Heart left ventricle (tissue), 13 donors: Measurements from ENCODE around the gene CLSTN2.

ENCODE experiments used
- CTCF ChIP-seq, 12 donors: fragments of 200-600 bp; sonication (generic) in 4 of 12; IDR thresholded peaks; one replicate each; pipeline versions ENCODE4 v1.5.0 to v1.8.0; 2018 to 2022; ENCODE audit warnings: antibody characterized with exemption in 12 of 12, mild to moderate bottlenecking in 5 of 12
- POLR2A ChIP-seq, 2 donors: fragments of 450-650 bp; IDR thresholded peaks; one replicate each; pipeline ENCODE4 v1.6.1; 2017; ENCODE audit warnings: antibody characterized with exemption in 2 of 2, mild to moderate bottlenecking in 2 of 2, moderate library complexity in 2 of 2
- donor health status: ischemic (EF 13 %, LVEDD 7.1; RV severe dilation, severe dysfunction).
- donor health status: DM: no; HTN: yes; CAD: no.
- donor health status: DM: no; HTN: no; CAD: no.
- donor health status: ischemic (EF 25% LVEDD 6.9; RV normal size, moderate dysfunction).
- donor health status: ischemic (EF 25% LVEDD 5.7; RV mildly dilated, moderate dysfunction).
- donor health status: ischemic (EF 35%, LVEDD 5.7; RV mildly dilated, moderate dysfunction).
- donor health status: nonischemic (EF 11% LVEDD 7.7; RV severe dilation, severe dysfunction).
- donor health status: DM: yes; HTN: yes; CAD: no.
- donor health status: PGD.
- donor health status: ischemic (EF 29% LVEDD 5.4; RV normal size, mild dysfunction).
- donor health status: nonischemic (EF 23%, LVEDD 6.1; RV moderate dilation, normal function).

GRCh38 chr3:140530603-140531002 is 595.6 kb downstream of the CLSTN2 start:
- TF ChIP-seq POLR2A (IDR thresholded peaks at IDR 0.05) (no peak), CTCF (IDR thresholded peaks at IDR 0.05) (no peak)
